ENCODE data around the gene AMELX.

DNA sequence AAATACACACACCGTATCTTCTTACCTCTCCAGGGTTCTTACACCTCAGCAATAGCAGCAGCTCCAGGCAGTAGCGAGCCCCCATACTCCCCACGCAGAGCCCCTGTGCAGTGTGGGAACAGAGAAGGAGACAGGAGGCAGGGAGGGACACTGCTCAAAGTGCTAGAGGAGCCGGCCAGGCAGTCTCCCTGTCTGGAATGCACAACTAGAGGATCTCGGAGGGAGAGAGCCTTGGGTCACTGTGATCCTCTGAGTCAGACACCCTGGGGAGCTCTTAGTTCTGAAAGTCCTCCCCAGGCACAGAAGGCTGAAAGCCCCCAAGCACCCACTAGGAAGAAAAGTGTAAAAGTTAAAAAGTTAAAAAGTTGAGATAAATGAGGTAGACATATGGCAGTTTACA is 16.0 kb downstream of the AMELX start:
- no peak for TF ChIP-seq POLR2AphosphoS5 (IDR thresholded peaks at IDR 0.05)
- no peak for TF ChIP-seq CTCF (IDR thresholded peaks at IDR 0.05)
